Stomach (tissue), 4 donors: ENCODE data around the gene SLC22A13.

Experiments
- POLR2A ChIP-seq, 4 donors: fragments of 450-650 bp; IDR thresholded peaks; one replicate each; pipeline ENCODE4 v1.6.1; 2016; ENCODE audit warnings: antibody characterized with exemption in 4 of 4, control low read depth in 2 of 4, mild to moderate bottlenecking in 1 of 4, moderate library complexity in 1 of 4
- TF ChIP-seq, protein P1 (sequence below), 7 experiments: fragments of 450-650 bp in 4 of 7; fragments of 200-600 bp in 3 of 7; sonication (generic) in 3 of 7; IDR thresholded peaks; one replicate each; pipeline ENCODE4 v1.5.1; 2016 to 2019; ENCODE audit warnings: antibody characterized with exemption in 7 of 7, control low read depth in 2 of 7, mild to moderate bottlenecking in 1 of 7

DNA sequence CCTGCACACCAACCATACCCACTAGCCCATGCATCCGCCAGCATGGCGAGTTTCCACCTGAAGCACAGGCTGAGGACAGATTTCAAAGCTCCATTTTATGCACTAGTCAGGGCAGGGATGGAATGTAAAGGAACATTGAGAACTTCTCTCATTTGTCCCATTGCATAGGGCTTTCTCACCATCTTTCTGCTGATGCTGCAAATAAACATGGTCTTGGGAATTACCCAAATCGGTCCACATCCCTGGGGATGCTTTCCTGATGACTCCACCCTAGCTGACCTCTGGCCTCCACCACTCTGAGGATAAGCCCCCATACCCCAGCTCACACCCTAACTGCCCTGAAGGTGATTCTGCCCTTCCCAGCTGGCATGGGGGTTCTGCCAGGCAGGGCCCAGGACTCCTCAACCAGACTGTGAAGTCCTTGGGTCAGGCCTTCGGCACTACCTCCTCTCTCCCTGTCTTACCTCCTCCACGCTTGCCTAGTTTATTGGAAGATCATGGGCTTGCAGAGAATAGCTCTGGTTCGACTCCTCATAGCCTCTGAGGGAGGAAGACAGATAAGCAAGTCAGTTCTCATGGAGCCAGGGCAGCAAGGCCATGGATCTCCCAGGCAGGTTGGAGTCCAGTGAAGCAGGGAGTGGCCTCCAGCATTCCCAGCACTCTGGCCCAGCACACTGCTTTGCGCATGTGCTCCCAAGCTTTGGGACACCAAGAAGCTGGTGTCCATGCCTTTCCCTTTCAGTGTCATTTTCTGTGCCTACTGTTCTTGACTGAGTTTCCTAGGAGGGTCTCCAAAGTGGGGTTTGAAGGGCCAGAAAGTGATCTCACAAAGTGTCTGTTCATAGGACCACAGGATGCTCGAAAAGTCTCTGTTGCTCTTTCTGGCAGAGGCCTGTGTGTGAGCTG, 53.4 kb downstream of the SLC22A13 start:
- TF ChIP-seq, protein P1, sequence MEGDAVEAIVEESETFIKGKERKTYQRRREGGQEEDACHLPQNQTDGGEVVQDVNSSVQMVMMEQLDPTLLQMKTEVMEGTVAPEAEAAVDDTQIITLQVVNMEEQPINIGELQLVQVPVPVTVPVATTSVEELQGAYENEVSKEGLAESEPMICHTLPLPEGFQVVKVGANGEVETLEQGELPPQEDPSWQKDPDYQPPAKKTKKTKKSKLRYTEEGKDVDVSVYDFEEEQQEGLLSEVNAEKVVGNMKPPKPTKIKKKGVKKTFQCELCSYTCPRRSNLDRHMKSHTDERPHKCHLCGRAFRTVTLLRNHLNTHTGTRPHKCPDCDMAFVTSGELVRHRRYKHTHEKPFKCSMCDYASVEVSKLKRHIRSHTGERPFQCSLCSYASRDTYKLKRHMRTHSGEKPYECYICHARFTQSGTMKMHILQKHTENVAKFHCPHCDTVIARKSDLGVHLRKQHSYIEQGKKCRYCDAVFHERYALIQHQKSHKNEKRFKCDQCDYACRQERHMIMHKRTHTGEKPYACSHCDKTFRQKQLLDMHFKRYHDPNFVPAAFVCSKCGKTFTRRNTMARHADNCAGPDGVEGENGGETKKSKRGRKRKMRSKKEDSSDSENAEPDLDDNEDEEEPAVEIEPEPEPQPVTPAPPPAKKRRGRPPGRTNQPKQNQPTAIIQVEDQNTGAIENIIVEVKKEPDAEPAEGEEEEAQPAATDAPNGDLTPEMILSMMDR (IDR thresholded peaks at IDR 0.05), result no peak
- TF ChIP-seq POLR2A (IDR thresholded peaks at IDR 0.05), result no peak
